ENCODE results near the gene KCNIP1.

The KCNIP1 gene

DNA sequence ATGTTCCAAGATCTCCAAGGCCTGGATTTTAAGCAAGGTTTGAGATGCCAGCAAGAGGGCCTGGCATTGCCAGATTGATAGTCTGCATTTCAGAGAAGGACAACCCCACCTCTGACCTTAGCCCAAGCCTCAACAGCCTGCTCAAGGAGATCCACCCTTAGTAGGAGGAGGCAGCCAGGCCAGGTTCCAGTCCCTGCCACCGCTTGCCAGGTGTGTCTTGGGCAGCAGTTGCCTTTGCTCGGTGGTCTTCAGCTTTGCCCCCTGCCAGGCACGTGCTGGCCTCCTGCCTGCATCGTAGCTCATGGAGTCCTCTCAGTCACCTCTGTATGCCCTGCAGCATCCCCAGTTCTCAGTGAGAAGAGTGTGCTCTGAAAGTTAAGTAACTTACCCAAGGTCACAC, 134.2 kb downstream of the KCNIP1 start:
- no peak overlapping the region for H3K4me3 ChIP-seq (ENCODE audit: low read depth, low read length)
- TF ChIP-seq, protein P1, sequence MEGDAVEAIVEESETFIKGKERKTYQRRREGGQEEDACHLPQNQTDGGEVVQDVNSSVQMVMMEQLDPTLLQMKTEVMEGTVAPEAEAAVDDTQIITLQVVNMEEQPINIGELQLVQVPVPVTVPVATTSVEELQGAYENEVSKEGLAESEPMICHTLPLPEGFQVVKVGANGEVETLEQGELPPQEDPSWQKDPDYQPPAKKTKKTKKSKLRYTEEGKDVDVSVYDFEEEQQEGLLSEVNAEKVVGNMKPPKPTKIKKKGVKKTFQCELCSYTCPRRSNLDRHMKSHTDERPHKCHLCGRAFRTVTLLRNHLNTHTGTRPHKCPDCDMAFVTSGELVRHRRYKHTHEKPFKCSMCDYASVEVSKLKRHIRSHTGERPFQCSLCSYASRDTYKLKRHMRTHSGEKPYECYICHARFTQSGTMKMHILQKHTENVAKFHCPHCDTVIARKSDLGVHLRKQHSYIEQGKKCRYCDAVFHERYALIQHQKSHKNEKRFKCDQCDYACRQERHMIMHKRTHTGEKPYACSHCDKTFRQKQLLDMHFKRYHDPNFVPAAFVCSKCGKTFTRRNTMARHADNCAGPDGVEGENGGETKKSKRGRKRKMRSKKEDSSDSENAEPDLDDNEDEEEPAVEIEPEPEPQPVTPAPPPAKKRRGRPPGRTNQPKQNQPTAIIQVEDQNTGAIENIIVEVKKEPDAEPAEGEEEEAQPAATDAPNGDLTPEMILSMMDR (IDR thresholded peaks at IDR 0.05; ENCODE audit: low read depth, low read length), result no peak
- in situ Hi-C loops (cut with HindIII; ENCODE audit: low sequenced_read_pairs), result no loop called here
- DNase-seq (ENCODE audit: low read depth, low spot score), result no peak

DNA sequence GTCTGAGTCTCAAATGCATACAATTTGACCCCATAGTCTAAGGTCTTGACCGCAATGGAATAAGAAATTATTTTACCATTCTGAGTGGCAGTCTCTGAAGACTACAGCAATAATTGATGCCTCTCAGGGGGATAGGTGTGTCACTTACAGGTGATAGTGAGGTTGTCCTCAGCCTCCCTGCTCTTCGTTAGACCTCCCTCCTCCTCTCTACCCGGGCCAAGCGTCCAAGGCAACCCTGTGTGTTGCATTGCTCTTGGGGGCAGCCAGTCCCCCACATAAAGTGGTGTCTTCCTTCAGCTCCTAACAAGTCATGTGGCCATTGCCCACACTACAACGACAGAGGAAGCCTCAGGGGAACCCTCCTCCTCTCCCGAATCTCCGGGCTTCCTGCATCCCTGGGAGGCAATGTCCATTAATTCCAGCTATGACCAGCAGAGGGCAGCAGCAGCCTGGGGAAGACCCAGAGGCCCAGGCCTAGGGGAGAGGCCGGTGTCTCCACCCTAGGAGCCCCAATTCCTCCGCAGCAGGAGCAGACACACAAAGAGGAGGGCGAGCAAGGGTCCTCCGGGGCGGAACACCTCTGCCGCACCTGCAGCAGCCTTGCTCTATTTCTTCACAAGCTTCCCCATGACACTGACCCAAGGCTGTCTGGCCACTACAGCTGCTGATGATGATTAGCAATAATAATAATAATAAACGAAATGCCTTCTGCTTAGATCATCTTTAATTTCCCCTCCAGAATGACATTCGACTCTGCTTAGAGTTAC, 134.8 kb downstream of the KCNIP1 start:
- TF ChIP-seq, protein P1 (IDR thresholded peaks at IDR 0.05; ENCODE audit: low read depth, low read length), result peak; percentile 88
- H3K4me3 ChIP-seq (ENCODE audit: low read depth, low read length), result no peak overlapping the region
- in situ Hi-C loops (cut with HindIII; ENCODE audit: low sequenced_read_pairs), result no loop called here
- peak; percentile 35 for DNase-seq (ENCODE audit: low read depth, low spot score)

DNA sequence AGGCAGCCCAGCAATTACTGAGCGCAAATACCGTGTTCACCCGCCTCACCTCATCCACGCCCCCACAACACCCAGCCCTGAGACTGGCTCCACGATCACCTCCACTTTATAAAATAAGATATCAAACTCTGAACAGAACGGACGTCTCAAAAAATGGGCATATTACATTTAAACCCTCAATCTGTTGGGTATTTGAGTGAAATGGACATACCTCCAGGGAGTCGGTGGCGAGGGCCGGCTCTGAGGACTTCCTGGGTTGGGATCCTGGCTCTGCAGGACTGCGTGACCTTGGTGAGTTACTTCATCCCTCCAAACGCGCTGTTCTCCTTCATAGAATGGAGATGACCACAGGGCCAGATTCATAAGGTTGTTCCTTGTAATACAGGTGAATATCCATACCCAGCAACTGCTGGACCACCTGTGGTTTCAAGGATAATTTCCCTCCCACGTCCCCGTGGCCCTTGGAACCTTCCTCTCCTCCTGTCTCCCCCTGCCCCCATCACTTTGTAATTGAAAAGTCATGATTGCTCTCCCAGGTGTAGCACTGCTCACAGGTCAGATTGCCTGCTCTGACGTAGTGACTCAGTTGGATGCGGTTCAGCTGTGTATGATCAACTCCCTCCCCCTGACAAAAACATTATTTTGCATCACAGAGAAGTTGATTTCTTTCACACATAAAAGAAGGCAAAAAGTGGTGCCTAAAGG, 135.6 kb downstream of the KCNIP1 start:
- TF ChIP-seq, protein P1 (IDR thresholded peaks at IDR 0.05; ENCODE audit: low read depth, low read length), result no peak
- H3K4me3 ChIP-seq (ENCODE audit: low read depth, low read length), result no peak overlapping the region
- DNase-seq (ENCODE audit: low read depth, low spot score), result no peak
- in situ Hi-C loops (cut with HindIII; ENCODE audit: low sequenced_read_pairs), result no loop called here

DNA sequence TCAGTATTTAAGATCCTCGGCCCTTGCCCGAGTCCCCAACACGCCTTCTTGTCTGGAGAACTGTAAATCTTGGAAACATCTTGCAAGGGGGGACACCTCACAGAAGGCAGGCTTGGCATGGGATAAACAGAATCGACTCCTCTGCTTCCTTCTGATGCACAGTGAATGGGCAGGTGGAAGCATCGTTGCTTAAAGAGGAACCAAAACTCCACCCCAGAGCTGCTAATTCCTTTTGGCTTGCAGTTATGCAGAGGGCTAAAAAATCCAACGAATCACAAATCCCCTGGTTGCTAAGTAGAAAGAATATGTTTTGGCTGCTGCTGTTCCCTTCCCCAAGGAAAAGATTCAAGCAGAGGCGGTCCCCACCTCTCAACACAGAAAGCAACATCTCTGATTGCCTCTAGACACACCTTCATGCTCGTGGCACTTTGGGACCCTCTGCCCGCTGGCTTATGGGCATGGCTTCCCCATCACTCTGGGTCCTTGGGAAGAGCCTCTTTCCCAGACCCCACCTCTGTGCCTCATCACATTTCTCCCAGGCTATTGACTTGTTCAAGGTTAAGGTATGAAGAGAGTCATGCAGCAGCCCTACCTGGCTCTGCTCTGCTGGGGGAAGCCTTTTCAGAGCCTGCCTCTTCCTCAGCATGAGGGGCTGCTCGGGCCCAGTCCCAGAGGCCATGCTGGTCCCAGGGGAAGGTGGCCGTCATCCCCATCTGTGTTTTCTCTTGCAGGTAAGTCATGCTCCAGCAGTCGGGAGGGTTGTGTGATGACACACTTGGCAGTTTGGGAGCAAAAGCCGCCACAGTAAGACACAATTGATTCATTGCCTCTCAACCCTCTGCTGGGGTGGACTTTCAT, 137.1 kb downstream of the KCNIP1 start:
- no peak for DNase-seq (ENCODE audit: low read depth, low spot score)
- TF ChIP-seq, protein P1 (IDR thresholded peaks at IDR 0.05; ENCODE audit: low read depth, low read length), result no peak
- no peak overlapping the region for H3K4me3 ChIP-seq (ENCODE audit: low read depth, low read length)
- in situ Hi-C loops (cut with HindIII; ENCODE audit: low sequenced_read_pairs), result no loop called here

DNA sequence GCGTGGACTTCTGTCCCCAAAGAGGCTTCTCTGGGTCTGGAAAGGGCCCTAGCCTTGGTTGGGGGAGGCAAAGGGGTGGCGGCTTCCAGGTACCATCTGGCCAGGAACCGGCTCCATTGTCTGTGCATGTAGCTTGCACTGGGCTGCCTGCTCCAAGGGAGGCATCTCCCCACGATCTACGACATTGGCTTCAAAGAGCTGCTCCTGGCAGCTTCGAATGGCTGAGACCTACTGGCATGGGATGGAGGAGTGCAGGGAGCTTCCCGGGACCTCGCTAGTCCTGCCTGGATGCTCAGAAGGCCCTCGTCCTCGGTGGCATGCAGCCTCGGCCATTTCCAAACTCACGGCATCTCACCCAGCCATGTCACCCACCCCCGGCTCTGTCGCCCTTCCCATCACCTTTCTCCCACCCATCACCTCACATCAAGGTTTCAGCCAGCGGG, 137.8 kb downstream of the KCNIP1 start:
- no peak overlapping the region for H3K4me3 ChIP-seq (ENCODE audit: low read depth, low read length)
- DNase-seq (ENCODE audit: low read depth, low spot score), result no peak
- in situ Hi-C loops (cut with HindIII; ENCODE audit: low sequenced_read_pairs), result no loop called here
- TF ChIP-seq, protein P1 (IDR thresholded peaks at IDR 0.05; ENCODE audit: low read depth, low read length), result no peak

DNA sequence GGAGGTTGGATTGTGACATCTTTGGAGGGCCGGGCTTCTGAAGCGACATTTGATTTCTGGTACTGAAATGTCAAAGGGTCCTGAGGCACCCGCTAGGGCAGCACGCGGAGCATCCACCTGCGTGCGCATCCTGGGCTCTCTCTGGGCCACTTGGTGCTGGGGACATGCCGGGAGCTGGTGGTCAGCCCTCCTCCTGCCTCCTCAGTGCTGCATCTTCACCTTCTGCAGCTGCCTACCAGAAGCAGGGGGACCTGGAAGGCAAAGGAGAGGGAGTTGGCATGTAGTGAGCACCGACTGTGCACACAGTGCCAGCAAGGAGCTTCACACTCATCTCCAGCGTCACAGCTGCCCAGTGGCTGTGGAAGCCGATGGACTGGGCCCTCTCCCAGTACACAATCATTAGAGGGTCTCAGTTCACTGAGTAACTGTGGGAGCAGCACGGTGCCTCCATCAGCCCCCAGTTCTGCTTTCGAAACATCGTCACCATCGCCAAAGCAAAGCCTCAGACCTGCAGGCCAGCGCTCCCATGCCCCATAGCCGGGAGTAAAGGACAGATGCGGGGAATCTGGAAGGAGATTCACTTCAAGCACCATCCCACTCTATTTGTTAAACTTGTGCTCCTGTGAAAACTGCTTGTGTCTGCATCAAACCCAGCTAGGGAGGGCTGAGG, 138.4 kb downstream of the KCNIP1 start:
- no peak for DNase-seq (ENCODE audit: low read depth, low spot score)
- in situ Hi-C loops (cut with HindIII; ENCODE audit: low sequenced_read_pairs), result no loop called here
- no peak overlapping the region for H3K4me3 ChIP-seq (ENCODE audit: low read depth, low read length)
- TF ChIP-seq, protein P1 (IDR thresholded peaks at IDR 0.05; ENCODE audit: low read depth, low read length), result no peak
